GM12864 (cell line): ENCODE data around the gene NSUN7.

Experiments used
- DNase-seq: peaks from one replicate; pipeline ENCODE4 v3.0.0-alpha.2; 2011; ENCODE audit warnings: low read depth
- H3K4me3 ChIP-seq: 2 replicates; pipeline ENCODE4 v1.5.1; 2011; ENCODE audit warnings: mild to moderate bottlenecking, low read depth, low read length, control low read depth
- CTCF ChIP-seq: IDR thresholded peaks from 2 replicates; pipeline ENCODE4 v1.5.1; 2011; ENCODE audit warnings: low read depth, mild to moderate bottlenecking, moderate library complexity, low read length, control low read depth, inconsistent platforms; ENCODE audit errors: missing control alignments

The NSUN7 gene

GRCh38 chr4:40843696-40844095 is 93.9 kb downstream of the NSUN7 start:
- peak; percentile 60 for TF ChIP-seq CTCF
- no peak overlapping the region for H3K4me3 ChIP-seq
- no peak for DNase-seq

GRCh38 chr4:40844261-40844660 is 94.5 kb downstream of the NSUN7 start:
- DNase-seq, result no peak
- no peak for TF ChIP-seq CTCF
- no peak overlapping the region for H3K4me3 ChIP-seq

- no peak for DNase-seq
- no peak overlapping the region for H3K4me3 ChIP-seq
- no peak for TF ChIP-seq CTCF
Measured at GRCh38 chr4:40845154-40845835, 95.5 kb downstream of the NSUN7 start.

- DNase-seq, result no peak
- no peak for TF ChIP-seq CTCF
- H3K4me3 ChIP-seq, result no peak overlapping the region
Measured at GRCh38 chr4:40846532-40846931, 96.8 kb downstream of the NSUN7 start.

- H3K4me3 ChIP-seq, result no peak overlapping the region
- TF ChIP-seq CTCF, result no peak
- DNase-seq, result no peak
Measured at GRCh38 chr4:40848251-40848650, 98.5 kb downstream of the NSUN7 start.

GRCh38 chr4:40848940-40849339 is 99.2 kb downstream of the NSUN7 start:
- TF ChIP-seq CTCF, result no peak
- DNase-seq, result no peak
- H3K4me3 ChIP-seq, result no peak overlapping the region

- no peak for DNase-seq
- no peak overlapping the region for H3K4me3 ChIP-seq
- no peak for TF ChIP-seq CTCF
Measured at GRCh38 chr4:40850496-40850895, 100.7 kb downstream of the NSUN7 start.
